Keratinocyte (primary cell): ENCODE measurements around the gene EML1.

Experiments
- CTCF ChIP-seq, 3 experiments: IDR thresholded peaks in 1 of 3; conservative IDR thresholded peaks in 1 of 3; optimal IDR thresholded peaks in 1 of 3; 2 replicates in 2 of 3; 3 replicates in 1 of 3; pipeline versions ENCODE3 to v1.5.1; 2011; ENCODE audit warnings: low read length in 3 of 3, mild to moderate bottlenecking in 3 of 3, moderate library complexity in 2 of 3, control low read depth in 1 of 3, inconsistent platforms in 1 of 3; ENCODE audit not compliant: insufficient read depth in 2 of 3; ENCODE audit errors: extremely low read depth in 1 of 3
- EZH2 ChIP-seq: IDR thresholded peaks from one replicate; pipeline ENCODE4 v1.6.1; 2012; ENCODE audit warnings: inconsistent platforms, mild to moderate bottlenecking, low read length, moderate library complexity

- no peak for TF ChIP-seq CTCF (optimal IDR thresholded peaks at IDR 0.05 in 1 of 3, IDR thresholded peaks at IDR 0.05 in 1 of 3, conservative IDR thresholded peaks at IDR 0.05 in 1 of 3; ENCODE audit: extremely low read depth in 1 of 3, insufficient read depth in 2 of 3, low read length in 3 of 3)
- TF ChIP-seq EZH2 = no peak
Observed at GRCh38 chr14:99966037-99966835, 173.0 kb downstream of the EML1 start.
